ENCODE measurements around the gene RNF111. TPM values are rescaled to one million over a fixed set of nuclear protein-coding genes. Genes with fewer than 3 reads are reported as not detected.
"Not testable (repeated sequence)": the region's sequence is repeated elsewhere in the genome, so short reads cannot be mapped to it uniquely, and the experiment has no call there.

The RNF111 gene
- total RNA-seq, 1 donor from 2014 or later = 31.8 TPM

- DNase-seq (ENCODE audit: low spot score) = no peak
Observed at GRCh38 chr15:58999694-59000093, 12.2 kb downstream of the RNF111 start.

DNA sequence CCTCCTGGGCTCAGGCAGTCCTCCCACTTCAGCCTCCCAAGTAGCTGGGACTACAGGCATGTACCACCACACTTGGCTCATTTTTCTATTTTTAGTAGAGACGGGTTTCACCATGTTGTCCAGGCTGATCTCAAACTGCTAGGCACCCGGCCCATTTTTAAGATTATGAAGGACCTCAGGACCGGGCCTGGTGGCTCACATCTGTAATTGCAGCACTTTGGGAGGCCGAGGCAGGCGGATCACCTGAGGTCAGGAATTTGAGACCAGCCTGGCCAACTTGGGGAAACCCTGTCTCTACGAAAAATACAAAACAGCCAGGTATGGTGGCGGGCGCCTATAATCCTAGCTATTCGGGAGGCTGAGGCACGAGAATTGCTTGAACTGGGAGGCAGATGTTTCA lies 12.8 kb downstream of the RNF111 start:
- not testable (repeated sequence) for DNase-seq (ENCODE audit: low spot score)

DNA sequence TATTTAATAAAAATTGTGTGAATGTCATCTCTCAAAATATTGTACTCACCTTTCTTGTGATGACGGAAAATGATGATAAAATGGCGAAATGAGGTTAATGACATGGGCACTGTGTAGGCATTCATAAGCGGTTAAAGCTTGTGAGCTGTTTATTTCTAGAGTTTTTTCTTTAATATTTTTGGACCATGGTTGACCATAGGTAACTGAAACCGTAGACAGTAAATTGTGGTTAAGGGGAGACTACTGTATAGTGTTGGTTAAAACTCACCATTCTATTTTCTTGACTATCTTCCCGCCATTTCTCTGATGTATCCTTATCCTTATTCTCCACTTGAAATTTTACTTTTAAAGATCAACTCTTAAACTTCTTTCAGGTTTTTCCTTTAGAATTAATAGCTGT lies 14.5 kb downstream of the RNF111 start:
- DNase-seq (ENCODE audit: low spot score) = no peak

- no peak for DNase-seq (ENCODE audit: low spot score)
Observed at GRCh38 chr15:59002418-59002859, 15.0 kb downstream of the RNF111 start.

DNA sequence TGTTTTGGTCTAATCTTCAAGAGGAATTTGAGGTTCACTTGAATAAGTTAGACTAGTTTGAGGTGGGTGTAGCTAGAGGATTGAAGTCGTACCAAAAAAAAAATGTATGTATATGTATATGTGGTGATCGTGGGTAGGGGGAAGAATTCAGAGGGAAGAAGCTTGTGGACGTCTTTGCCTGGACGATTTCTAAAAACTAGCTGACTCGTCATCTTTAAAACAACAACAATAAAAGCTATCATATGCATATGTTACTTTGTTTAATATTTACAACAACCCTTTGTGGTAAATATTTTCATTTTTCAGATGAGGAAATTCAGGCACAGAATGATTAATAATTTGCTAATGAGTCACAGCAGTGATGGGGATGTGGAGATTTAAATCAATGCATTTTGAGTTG lies 18.1 kb downstream of the RNF111 start:
- no peak for DNase-seq (ENCODE audit: low spot score)

GRCh38 chr15:59008086-59008485 lies 20.6 kb downstream of the RNF111 start:
- DNase-seq (ENCODE audit: low spot score) = no peak

- DNase-seq (ENCODE audit: low spot score) = no peak
Observed at GRCh38 chr15:59011262-59011952, 23.9 kb downstream of the RNF111 start.

- no peak for DNase-seq (ENCODE audit: low spot score)
Observed at GRCh38 chr15:59013246-59013873, 25.9 kb downstream of the RNF111 start.

GRCh38 chr15:59014068-59014467 lies 26.6 kb downstream of the RNF111 start:
- DNase-seq (ENCODE audit: low spot score) = no peak

- DNase-seq (ENCODE audit: low spot score) = no peak
Observed at GRCh38 chr15:59017449-59017848, 30.0 kb downstream of the RNF111 start.

- no peak for DNase-seq (ENCODE audit: low spot score)
Observed at GRCh38 chr15:59018833-59019232, 31.4 kb downstream of the RNF111 start.

DNA sequence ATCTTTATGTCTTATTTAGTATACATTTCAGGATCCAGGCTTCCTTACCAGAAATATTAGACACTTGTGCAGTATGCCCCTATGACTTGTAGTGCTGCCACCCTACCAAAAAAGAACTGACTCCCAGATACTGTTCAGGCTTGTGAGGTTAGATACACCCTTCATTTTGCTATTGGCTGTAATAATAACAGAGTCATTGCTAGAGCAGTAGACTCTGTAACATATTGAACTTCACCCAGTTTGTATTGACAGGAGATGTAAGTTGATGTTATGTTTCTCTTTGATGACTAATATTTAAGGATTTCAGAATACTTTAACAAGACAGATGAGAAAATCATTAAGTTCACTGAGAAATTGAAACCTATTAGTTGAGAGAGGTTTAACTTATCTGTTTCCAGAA lies 32.9 kb downstream of the RNF111 start:
- no peak for DNase-seq (ENCODE audit: low spot score)

- no peak for DNase-seq (ENCODE audit: low spot score)
Observed at GRCh38 chr15:59022188-59022587, 34.7 kb downstream of the RNF111 start.

GRCh38 chr15:59026207-59026606 lies 38.7 kb downstream of the RNF111 start:
- DNase-seq (ENCODE audit: low spot score) = no peak

DNA sequence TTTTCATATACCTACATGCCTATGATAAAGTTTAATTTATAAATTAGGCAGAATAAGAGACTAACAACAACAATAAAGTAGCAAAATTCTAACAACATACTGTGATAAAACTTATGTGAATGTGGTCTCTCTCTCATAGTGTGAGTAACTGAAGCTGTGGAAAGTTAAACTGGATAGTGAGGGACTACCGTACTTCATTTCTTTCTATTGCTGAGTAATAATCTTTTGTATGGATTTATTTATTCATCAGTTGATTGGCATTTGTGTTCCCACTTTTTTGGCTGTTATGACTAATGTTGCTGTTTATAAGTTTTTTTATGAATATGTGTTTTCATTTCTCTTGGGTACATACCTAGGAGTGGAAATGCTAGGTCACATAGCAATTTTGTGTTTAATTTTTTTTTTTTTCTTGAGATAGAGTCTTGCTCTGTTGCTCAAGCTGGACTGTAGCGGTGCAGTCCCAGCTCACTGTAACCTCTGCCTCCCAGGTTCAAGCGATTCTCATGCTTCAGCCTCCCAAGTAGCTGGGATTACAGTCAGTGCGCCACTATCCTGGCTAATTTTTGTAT lies 41.0 kb downstream of the RNF111 start:
- no peak for DNase-seq (ENCODE audit: low spot score)

DNA sequence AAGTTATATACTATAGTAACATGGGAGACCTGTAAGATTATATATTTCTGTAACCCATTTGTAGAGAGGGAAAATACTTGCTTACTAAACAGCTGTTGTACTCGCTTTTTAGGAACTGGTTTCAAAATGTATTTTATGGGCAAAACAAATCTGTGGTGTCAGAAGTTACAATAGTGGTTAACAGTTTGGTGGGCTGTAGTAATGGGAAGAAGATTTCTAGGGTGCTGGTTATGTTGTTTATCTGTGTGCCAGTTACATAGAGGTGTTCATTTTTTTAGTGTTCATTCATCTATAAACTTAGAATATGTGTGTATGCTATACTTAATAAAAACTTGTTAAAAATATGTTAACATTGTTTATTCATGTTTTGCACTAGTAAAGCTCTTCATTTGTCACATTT lies 42.1 kb downstream of the RNF111 start:
- DNase-seq (ENCODE audit: low spot score) = no peak

DNA sequence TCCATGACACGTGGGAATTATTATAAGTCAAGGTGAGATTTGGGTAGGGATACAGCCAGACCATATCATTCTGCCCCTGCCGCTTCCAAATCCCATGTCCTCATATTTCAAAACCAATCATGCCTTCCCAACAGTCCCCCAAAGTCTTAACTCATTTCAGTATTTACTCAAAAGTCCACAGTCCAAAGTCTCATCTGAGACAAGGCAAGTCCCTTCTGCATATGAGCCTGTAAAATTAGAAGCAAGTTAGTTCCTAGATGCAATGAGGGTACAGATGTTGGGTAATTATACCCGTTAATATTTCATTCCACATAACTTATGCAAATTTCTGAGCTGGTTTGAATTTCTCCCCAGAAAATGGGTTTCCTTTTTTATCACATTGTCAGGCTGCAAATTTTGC lies 47.7 kb downstream of the RNF111 start:
- no peak for DNase-seq (ENCODE audit: low spot score)

DNA sequence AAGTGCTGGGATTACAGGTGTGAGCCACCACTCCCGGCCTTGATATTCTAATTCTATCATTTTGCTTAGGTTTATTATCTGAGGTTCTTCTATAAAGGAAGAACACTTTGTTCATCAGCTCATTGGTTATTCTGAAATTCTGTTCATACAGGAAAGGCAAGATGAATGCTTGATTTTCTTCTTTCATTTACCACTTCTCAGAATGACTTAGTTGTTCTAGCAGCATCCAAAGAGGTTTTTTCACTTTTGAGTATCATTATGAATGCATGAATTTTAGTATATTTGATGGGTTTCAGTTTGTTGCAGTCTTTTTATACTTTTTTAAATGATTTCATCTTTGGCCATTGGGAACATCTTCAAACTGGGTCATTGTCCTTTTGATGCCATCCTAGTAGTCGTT lies 51.8 kb downstream of the RNF111 start:
- DNase-seq (ENCODE audit: low spot score) = no peak

DNA sequence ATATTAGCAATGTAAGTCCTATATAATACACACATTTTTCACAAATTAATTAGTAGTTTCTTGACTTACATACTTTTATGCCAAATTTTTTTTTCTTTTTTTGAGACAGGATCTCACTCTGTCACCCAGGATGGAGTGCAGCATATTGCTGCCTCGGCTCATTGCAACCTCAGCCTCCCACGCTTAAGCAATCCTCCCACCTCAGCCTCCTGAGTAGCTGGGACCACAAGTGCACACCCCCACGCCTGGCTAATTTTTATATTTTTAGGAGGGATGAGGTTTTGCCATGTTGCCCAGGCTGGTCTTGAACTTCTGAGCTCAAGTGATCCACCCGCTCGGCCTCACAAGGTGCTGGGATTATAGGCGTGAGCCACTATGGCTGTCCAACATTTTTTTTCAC lies 54.6 kb downstream of the RNF111 start:
- DNase-seq (ENCODE audit: low spot score) = no peak

GRCh38 chr15:59048897-59049296 lies 61.4 kb downstream of the RNF111 start:
- no peak for DNase-seq (ENCODE audit: low spot score)

DNA sequence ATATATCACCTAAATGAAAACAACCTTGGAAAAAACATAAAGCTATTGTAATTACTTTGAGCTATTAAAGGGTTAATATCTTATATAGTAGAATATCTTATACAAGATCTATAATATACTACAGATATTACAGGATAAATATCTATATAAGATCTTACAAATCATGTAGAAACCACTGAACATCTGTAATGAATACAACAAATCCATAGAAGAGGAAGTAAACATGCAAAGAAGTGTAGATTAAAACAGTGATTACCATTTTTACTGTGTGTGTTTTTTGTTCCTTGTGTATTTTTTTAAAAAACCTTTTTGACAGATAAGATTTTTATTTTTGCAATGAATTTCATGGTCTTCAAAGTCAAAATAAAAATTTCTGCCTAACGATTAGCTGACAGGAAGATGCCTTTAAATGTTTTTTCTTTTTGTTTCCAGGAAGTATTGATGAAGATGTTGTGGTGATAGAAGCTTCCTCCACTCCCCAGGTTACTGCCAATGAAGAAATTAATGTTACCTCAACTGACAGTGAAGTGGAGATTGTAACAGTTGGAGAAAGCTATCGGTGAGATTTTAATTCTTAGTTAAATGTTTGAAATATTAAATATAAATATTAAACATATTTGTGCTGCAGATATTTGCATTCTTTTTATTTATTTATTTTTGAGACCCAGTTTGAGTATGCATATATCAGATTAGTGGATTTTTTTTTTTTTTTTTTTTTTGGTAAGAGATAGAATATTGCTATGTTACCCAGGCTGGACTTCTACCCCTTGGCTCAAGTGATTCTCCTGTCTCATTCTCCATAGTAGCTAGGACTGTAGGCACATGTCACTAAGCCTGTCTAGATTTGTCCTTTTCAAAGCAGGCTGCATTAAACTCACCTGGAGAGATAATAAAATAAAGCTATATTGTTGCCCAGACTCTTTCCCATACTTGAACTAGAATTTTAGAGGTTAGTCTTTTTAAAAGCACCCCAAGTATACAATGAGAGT lies 64.7 kb downstream of the RNF111 start:
- no peak for DNase-seq (ENCODE audit: low spot score)

Data from mesenteric fat pad (tissue), 1 donor.